Prostate gland (tissue), 2 donors: ENCODE measurements around the gene ARSG. TPM values are rescaled to one million over a fixed set of nuclear protein-coding genes. Genes with fewer than 3 reads are reported as not detected.

Experiments used
- DNase-seq: peaks from one replicate; pipeline ENCODE4 v3.0.0-alpha.2; 2019; ENCODE audit warnings: low spot score
- H3K27ac ChIP-seq, 2 donors: fragments of 200-600 bp; sonication (generic); 2 replicates each; pipeline ENCODE4 v1.5.1; 2017 to 2019
- H3K27me3 ChIP-seq: fragments of 200-600 bp; sonication (generic); replicated peaks from 2 replicates; pipeline ENCODE4 v1.5.1; 2019; ENCODE audit not compliant: insufficient read depth
- H3K36me3 ChIP-seq, 2 donors: fragments of 200-600 bp; sonication (generic); 1 replicate in 1 of 2; 2 replicates in 1 of 2; pipeline versions ENCODE4 v1.5.1 to v1.8.1; 2017 to 2019
- H3K4me1 ChIP-seq: fragments of 200-600 bp; sonication (generic); replicated peaks from 2 replicates; pipeline ENCODE4 v1.5.1; 2019
- H3K4me3 ChIP-seq, 2 donors: fragments of 200-600 bp; sonication (generic); 2 replicates each; pipeline ENCODE4 v1.5.1; 2017 to 2019
- H3K9me3 ChIP-seq: fragments of 200-600 bp; sonication (generic); 2 replicates; pipeline ENCODE4 v1.5.1; 2017
- POLR2A ChIP-seq: fragments of 450-650 bp; IDR thresholded peaks from one replicate; pipeline ENCODE4 v1.6.1; 2016; ENCODE audit warnings: antibody characterized with exemption, mild to moderate bottlenecking
- POLR2AphosphoS5 ChIP-seq: sonication (generic); formaldehyde crosslinking; IDR thresholded peaks from one replicate; pipeline ENCODE4 v1.6.1; 2017; ENCODE audit warnings: antibody characterized with exemption
- WGBS: methylation state at CpG from one replicate; pipeline ENCODE4 v1.1.5; 2018; 5-methylcytosine and 5-hydroxymethylcytosine counted together
- intact Hi-C: fragments of 100-400 bp; cut with DNase I; formaldehyde crosslinking; loops from one replicate; pipeline ENCODE4 v1.14.2; 2022
- total RNA-seq, 2 donors: library from RNA; depleted of rRNA; stranded (reverse); fragments of >200 nt; gene quantifications; one replicate each; pipeline ENCODE4 v1.1.0, GENCODE V29; 2016
- TF ChIP-seq, protein P1 (sequence below), 4 experiments: fragments of 200-600 bp in 2 of 4; fragments of 450-650 bp in 2 of 4; sonication (generic) in 2 of 4; IDR thresholded peaks; 1 replicate in 3 of 4; 2 replicates in 1 of 4; pipeline ENCODE4 v1.5.1; 2016 to 2019; ENCODE audit warnings: antibody characterized with exemption in 4 of 4, mild to moderate bottlenecking in 2 of 4, moderate library complexity in 2 of 4

Gene ARSG
- total RNA-seq, 2 donors from 2014 or later: 1.5 to 8.3 TPM

DNA sequence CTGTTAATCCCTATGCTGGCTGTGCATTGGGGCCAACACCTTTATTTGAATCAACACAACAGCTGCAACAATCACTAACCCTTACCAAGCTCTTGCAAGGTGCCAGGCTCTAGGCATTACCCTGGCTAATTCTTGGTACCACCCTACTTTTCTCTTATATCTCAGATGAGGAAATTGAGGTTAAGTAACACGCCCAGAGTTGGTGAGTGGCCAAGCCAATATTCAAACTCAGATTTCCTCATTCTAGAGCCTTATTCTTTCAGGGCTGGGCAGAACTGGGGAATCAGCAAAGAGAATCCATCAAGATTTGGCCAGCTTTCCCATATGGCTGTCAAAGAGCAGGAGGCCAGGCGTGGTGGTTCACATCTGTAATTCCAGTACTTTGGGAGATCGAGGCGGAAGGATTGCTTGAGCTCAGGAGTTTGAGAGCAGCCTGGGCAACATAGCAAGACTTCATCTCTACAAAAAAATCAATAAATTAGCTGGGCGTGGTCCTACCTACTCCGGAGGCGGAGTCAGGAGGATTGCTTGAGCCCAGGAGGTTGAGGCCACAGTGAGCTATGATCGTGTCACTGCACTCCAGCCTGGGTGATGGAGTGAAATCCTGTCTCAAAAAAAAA is 23.7 kb downstream of the ARSG start:
- no peaks in the 10 kb centered on the region for H3K36me3 ChIP-seq
- no peaks in the 10 kb centered on the region for H3K9me3 ChIP-seq
- H3K4me1 ChIP-seq: no peaks in the 10 kb centered on the region
- H3K4me3 ChIP-seq: no peak overlapping the region
- 83% methylated on average over 8 of the region's 8 CpGs for WGBS
- TF ChIP-seq, protein P1, sequence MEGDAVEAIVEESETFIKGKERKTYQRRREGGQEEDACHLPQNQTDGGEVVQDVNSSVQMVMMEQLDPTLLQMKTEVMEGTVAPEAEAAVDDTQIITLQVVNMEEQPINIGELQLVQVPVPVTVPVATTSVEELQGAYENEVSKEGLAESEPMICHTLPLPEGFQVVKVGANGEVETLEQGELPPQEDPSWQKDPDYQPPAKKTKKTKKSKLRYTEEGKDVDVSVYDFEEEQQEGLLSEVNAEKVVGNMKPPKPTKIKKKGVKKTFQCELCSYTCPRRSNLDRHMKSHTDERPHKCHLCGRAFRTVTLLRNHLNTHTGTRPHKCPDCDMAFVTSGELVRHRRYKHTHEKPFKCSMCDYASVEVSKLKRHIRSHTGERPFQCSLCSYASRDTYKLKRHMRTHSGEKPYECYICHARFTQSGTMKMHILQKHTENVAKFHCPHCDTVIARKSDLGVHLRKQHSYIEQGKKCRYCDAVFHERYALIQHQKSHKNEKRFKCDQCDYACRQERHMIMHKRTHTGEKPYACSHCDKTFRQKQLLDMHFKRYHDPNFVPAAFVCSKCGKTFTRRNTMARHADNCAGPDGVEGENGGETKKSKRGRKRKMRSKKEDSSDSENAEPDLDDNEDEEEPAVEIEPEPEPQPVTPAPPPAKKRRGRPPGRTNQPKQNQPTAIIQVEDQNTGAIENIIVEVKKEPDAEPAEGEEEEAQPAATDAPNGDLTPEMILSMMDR (IDR thresholded peaks at IDR 0.05): no peak
- TF ChIP-seq POLR2A: no peak
- TF ChIP-seq POLR2AphosphoS5: no peak
- H3K27ac ChIP-seq: no peak overlapping the region
- DNase-seq: no peak
- no peaks in the 10 kb centered on the region for H3K27me3 ChIP-seq
- intact Hi-C loops: no loop called here

DNA sequence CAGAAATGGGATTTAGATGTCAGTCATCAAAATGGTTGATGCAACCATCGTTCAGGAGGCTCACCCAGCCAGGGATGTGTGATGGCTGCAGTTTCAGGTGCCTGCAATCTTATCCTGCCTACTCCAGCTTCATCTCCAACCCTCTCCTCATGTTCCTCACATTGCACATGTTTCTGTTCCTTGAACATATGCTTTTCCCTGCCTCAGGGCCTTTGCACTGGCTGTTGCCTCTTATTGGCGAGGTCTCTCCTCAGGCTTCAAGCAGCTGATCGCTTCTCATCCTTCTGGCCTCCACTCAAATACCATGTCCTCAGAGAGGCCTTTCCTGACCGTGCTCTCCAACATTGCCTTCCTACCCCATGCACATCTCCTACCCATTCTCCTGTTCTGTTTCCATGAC is 24.6 kb downstream of the ARSG start:
- Histone ChIP-seq H3K9me3 (no peaks in the 10 kb centered on the region), H3K27ac (no peak overlapping the region), H3K4me1 (no peaks in the 10 kb centered on the region), H3K4me3 (no peak overlapping the region), H3K36me3 (no peaks in the 10 kb centered on the region), H3K27me3 (no peaks in the 10 kb centered on the region)
- WGBS: 98% methylated on average over 4 of the region's 4 CpGs
- intact Hi-C loops: no loop called here
- TF ChIP-seq POLR2A (no peak), POLR2AphosphoS5 (no peak)
- TF ChIP-seq, protein P1 (IDR thresholded peaks at IDR 0.05): no peak
- no peak for DNase-seq

DNA sequence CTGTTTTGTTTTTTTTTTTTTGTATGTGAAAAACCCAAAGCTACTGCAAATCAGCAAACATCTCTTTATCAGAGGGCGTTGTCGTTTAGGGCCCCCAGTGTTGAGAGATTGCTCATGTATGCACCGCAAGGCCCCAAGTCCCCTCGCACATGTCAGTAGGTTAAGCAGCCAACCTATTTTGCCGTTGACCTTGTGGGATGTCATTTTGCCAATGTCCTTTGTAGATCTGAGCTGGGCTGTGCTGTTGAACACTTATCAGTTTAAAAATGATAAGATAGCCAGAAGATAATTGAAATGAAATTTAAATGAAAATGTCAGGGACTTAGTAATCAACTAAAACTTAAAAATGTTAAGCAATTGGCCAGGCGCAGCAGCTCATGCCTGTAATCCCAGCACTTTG is 26.2 kb downstream of the ARSG start:
- Histone ChIP-seq H3K27ac (no peak overlapping the region), H3K36me3 (no peaks in the 10 kb centered on the region), H3K27me3 (no peaks in the 10 kb centered on the region), H3K9me3 (no peaks in the 10 kb centered on the region), H3K4me3 (no peak overlapping the region), H3K4me1 (no peaks in the 10 kb centered on the region)
- intact Hi-C loops: no loop called here
- no peak for TF ChIP-seq POLR2AphosphoS5
- TF ChIP-seq, protein P1 (IDR thresholded peaks at IDR 0.05): no peak
- TF ChIP-seq POLR2A: no peak
- no peak for DNase-seq
- 95% methylated on average over 6 of the region's 6 CpGs for WGBS

DNA sequence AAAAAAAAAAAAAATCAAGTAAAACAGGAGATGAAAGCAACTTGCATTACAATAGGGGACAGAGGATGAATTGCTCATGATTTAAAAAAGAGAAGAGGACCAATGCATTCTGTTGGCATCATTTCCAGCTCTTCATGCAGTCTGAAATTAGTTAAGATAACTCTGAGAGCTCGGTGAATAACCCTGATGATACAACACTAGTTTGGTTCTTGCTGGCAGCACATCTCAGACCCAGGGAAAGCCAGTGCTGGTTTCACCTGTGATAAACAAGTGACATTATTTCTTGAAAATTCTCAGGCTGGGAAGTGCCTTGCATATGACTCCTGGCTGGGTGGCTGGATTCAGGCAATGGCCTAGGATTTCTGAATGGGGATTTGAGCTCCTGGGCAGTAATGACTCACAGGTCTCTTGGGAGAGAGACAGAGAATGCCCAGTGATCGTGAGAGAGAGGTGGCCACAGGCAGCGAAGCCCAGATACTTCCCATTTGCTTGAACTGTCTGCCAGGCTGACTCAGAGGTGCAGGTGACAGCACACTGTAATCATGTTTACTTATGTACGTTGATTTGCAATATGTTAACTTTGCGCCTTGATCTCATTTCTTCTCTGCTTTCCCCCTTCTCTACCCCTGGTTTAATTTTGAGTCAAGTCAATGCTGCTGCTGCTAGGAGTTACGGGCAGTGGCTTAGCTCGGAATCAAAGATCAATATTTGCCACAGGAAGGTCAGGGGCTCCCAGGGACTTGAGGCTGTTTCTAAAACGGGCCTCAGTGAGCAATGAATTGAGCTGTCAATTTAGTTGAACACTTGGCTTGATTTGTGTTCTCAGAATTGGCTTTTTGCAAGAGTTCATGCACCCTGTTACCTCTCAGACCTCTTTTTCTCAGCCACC is 27.1 kb downstream of the ARSG start:
- intact Hi-C loops: no loop called here
- H3K36me3 ChIP-seq: no peaks in the 10 kb centered on the region
- WGBS: 71% methylated on average over 8 of the region's 8 CpGs
- no peak overlapping the region for H3K4me3 ChIP-seq
- H3K4me1 ChIP-seq: no peaks in the 10 kb centered on the region
- DNase-seq: no peak
- TF ChIP-seq POLR2AphosphoS5 (no peak), POLR2A (no peak)
- TF ChIP-seq, protein P1 (IDR thresholded peaks at IDR 0.05): no peak
- no peaks in the 10 kb centered on the region for H3K27me3 ChIP-seq
- no peak overlapping the region for H3K27ac ChIP-seq
- H3K9me3 ChIP-seq: no peaks in the 10 kb centered on the region
